ENCODE measurements around the gene UBASH3B. TPM values are rescaled to one million over a fixed set of nuclear protein-coding genes. Genes with fewer than 3 reads are reported as not detected.

Gene UBASH3B
- total RNA-seq, 1 experiment from 2014 or later = 8.0 TPM

DNA sequence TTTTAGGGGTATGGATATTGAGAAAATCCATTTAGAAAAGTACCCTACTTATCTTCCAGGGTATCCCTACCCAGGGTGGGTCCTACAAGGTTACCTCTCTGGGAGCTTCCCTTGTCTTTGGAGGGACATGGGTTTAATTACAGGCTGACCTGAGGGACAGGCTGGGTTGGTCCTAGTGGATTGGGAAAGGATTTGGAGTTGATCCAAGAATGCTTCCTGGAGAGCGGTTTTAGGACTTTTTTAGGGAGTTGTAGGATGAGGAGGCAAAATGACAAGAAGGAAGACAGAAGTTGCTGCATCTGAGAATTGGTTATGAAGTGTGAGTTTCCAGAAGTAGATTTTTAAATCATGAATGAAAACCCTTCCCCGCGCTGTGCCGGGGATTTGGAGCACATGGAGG lies 121.0 kb downstream of the UBASH3B start:
- Histone ChIP-seq H2BK12ac (ENCODE audit: insufficient read length, low read depth, low read length) (no peak overlapping the region), H3K9ac (ENCODE audit: extremely low read depth, insufficient read length, low read length) (no peak overlapping the region), H3K27me3 (ENCODE audit: insufficient read depth, low read length) (no peaks in the 10 kb centered on the region), H3K4ac (ENCODE audit: low read depth, low read length) (no peak overlapping the region), H3K23ac (ENCODE audit: insufficient read length, low read depth, low read length) (no peak overlapping the region), H4K5ac (ENCODE audit: insufficient read length, low read depth, low read length) (no peak overlapping the region), H3K4me1 (ENCODE audit: insufficient read depth, low read length) (no peaks in the 10 kb centered on the region), H3K4me2 (ENCODE audit: insufficient read depth, insufficient read length, low read length) (no peak overlapping the region), H2BK20ac (ENCODE audit: low read depth, low read length, poor library complexity, severe bottlenecking) (no peak overlapping the region), H2AFZ (ENCODE audit: low read length) (no peak overlapping the region), H3K18ac (ENCODE audit: insufficient read length, low read depth, low read length) (no peak overlapping the region), H2BK15ac (ENCODE audit: low read depth, low read length) (no peak overlapping the region), H2BK120ac (ENCODE audit: low read depth, low read length, poor library complexity, severe bottlenecking) (no peak overlapping the region), H2AK5ac (ENCODE audit: insufficient read length, low read length) (no peak overlapping the region), H3K56ac (ENCODE audit: insufficient read length, low read depth, low read length) (no peak overlapping the region), H3K79me2 (ENCODE audit: insufficient read depth, low read length) (no peaks in the 10 kb centered on the region), H3K23me2 (ENCODE audit: insufficient read length, low read depth, low read length, poor library complexity, severe bottlenecking) (no peaks in the 10 kb centered on the region), H4K20me1 (ENCODE audit: control insufficient read depth, insufficient read depth, insufficient read length) (no peaks in the 10 kb centered on the region), H4K91ac (ENCODE audit: insufficient read length, low read depth, low read length) (no peak overlapping the region), H3K27ac (ENCODE audit: insufficient read length, low read depth, low read length) (no peak overlapping the region), H3K79me1 (ENCODE audit: insufficient read depth, low read depth, low read length, poor library complexity, severe bottlenecking) (no peaks in the 10 kb centered on the region), H4K8ac (replicated peaks; ENCODE audit: insufficient read length, low read depth, low read length) (no peak overlapping the region), H3K9me3 (ENCODE audit: control insufficient read depth, low read depth, low read length) (no peaks in the 10 kb centered on the region), H2BK5ac (ENCODE audit: insufficient read length, low read length) (no peak overlapping the region), H3T11ph (ENCODE audit: low read length) (no peak overlapping the region), H3K14ac (ENCODE audit: insufficient read depth, low read length) (no peak overlapping the region)
- H3K36me3 Mint-ChIP-seq (ENCODE audit: insufficient read depth in 1 of 3, low read depth in 3 of 3) = no peaks in the 10 kb centered on the region
- no CpG with 5 or more reads among the region's 4 CpGs for WGBS (ENCODE audit: extremely low coverage, insufficient read length, low lambda C conversion rate)
- H3K27me3 Mint-ChIP-seq (ENCODE audit: low read depth) = no peaks in the 10 kb centered on the region
- H3K27ac Mint-ChIP-seq = no peak overlapping the region
- TF ChIP-seq, protein P1, sequence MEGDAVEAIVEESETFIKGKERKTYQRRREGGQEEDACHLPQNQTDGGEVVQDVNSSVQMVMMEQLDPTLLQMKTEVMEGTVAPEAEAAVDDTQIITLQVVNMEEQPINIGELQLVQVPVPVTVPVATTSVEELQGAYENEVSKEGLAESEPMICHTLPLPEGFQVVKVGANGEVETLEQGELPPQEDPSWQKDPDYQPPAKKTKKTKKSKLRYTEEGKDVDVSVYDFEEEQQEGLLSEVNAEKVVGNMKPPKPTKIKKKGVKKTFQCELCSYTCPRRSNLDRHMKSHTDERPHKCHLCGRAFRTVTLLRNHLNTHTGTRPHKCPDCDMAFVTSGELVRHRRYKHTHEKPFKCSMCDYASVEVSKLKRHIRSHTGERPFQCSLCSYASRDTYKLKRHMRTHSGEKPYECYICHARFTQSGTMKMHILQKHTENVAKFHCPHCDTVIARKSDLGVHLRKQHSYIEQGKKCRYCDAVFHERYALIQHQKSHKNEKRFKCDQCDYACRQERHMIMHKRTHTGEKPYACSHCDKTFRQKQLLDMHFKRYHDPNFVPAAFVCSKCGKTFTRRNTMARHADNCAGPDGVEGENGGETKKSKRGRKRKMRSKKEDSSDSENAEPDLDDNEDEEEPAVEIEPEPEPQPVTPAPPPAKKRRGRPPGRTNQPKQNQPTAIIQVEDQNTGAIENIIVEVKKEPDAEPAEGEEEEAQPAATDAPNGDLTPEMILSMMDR (conservative IDR thresholded peaks at IDR 0.05) = no peak
- DNase-seq = no peak
- H3K4me1 Mint-ChIP-seq = peaks cover 10 to 16% of the 10 kb centered on the region in 2 experiments
- H3K4me3 Mint-ChIP-seq = no peak overlapping the region
- no peaks in the 10 kb centered on the region for H3K9me3 Mint-ChIP-seq
